IPS-11a (cell line): Measurements from ENCODE around the gene FKBP7.
A peak's percentile ranks its signal among the peaks of the same experiment; 100 is the strongest.
"Not testable (repeated sequence)": the region's sequence is repeated elsewhere in the genome, so short reads cannot be mapped to it uniquely, and the experiment has no call there.

Experiments used
- H3K4me3 ChIP-seq: one replicate; pipeline ENCODE4 v1.5.1; 2013; ENCODE audit warnings: low read depth, low read length, control low read depth

The FKBP7 gene

GRCh38 chr2:178478439-178479274 lies at the start of gene FKBP7:
TSS of gene FKBP7 (minus strand) at chr2:178478600. CDS start at chr2:178478499, 101 bp downstream.
- H3K4me3 ChIP-seq: peak within 1 kb of the TSS; percentile 83

- H3K4me3 ChIP-seq: no peak overlapping the region
Observed at GRCh38 chr2:178527592-178527991, 49.2 kb upstream of the FKBP7 start.

- H3K4me3 ChIP-seq: no peak overlapping the region
Observed at GRCh38 chr2:178526256-178526655, 47.9 kb upstream of the FKBP7 start.

GRCh38 chr2:178525460-178525859 lies 47.1 kb upstream of the FKBP7 start:
- H3K4me3 ChIP-seq: not testable (repeated sequence)

GRCh38 chr2:178525010-178525409 lies 46.6 kb upstream of the FKBP7 start:
- not testable (repeated sequence) for H3K4me3 ChIP-seq

- H3K4me3 ChIP-seq: peak overlapping the region; percentile 64
Observed at GRCh38 chr2:178523596-178524134, 45.3 kb upstream of the FKBP7 start.

GRCh38 chr2:178522950-178523595 lies 44.7 kb upstream of the FKBP7 start:
- peak overlapping the region; percentile 64 for H3K4me3 ChIP-seq

GRCh38 chr2:178521304-178522150 lies 43.1 kb upstream of the FKBP7 start:
- H3K4me3 ChIP-seq: no peak overlapping the region

GRCh38 chr2:178517496-178517895 lies 39.1 kb upstream of the FKBP7 start:
- no peak overlapping the region for H3K4me3 ChIP-seq

GRCh38 chr2:178514664-178515063 lies 36.3 kb upstream of the FKBP7 start:
- no peak overlapping the region for H3K4me3 ChIP-seq

- no peak overlapping the region for H3K4me3 ChIP-seq
Observed at GRCh38 chr2:178513876-178514275, 35.5 kb upstream of the FKBP7 start.

GRCh38 chr2:178512484-178512883 lies 34.1 kb upstream of the FKBP7 start:
- no peak overlapping the region for H3K4me3 ChIP-seq

- H3K4me3 ChIP-seq: no peak overlapping the region
Observed at GRCh38 chr2:178510384-178510783, 32.0 kb upstream of the FKBP7 start.

- no peak overlapping the region for H3K4me3 ChIP-seq
Observed at GRCh38 chr2:178508646-178509045, 30.2 kb upstream of the FKBP7 start.

- no peak overlapping the region for H3K4me3 ChIP-seq
Observed at GRCh38 chr2:178506949-178507348, 28.5 kb upstream of the FKBP7 start.

GRCh38 chr2:178506524-178506923 lies 28.1 kb upstream of the FKBP7 start:
- H3K4me3 ChIP-seq: no peak overlapping the region

GRCh38 chr2:178506101-178506500 lies 27.7 kb upstream of the FKBP7 start:
- no peak overlapping the region for H3K4me3 ChIP-seq

GRCh38 chr2:178502751-178503150 lies 24.4 kb upstream of the FKBP7 start:
- no peak overlapping the region for H3K4me3 ChIP-seq

GRCh38 chr2:178499640-178500039 lies 21.2 kb upstream of the FKBP7 start:
- no peak overlapping the region for H3K4me3 ChIP-seq

- no peak overlapping the region for H3K4me3 ChIP-seq
Observed at GRCh38 chr2:178498137-178498536, 19.7 kb upstream of the FKBP7 start.

GRCh38 chr2:178496049-178496448 lies 17.6 kb upstream of the FKBP7 start:
- no peak overlapping the region for H3K4me3 ChIP-seq
